HG02870 (cell line): ENCODE measurements around the gene ATP2A1.
"Not testable (repeated sequence)": the region's sequence is repeated elsewhere in the genome, so short reads cannot be mapped to it uniquely, and the experiment has no call there.

Source experiments
- ATAC-seq: cut with Tn5 transposase; IDR thresholded peaks from one replicate; pipeline ENCODE4 v1.9.1; 2021; ENCODE audit warnings: mild to moderate bottlenecking, moderate library complexity; ENCODE audit not compliant: unreplicated experiment

ATP2A1 gene

DNA sequence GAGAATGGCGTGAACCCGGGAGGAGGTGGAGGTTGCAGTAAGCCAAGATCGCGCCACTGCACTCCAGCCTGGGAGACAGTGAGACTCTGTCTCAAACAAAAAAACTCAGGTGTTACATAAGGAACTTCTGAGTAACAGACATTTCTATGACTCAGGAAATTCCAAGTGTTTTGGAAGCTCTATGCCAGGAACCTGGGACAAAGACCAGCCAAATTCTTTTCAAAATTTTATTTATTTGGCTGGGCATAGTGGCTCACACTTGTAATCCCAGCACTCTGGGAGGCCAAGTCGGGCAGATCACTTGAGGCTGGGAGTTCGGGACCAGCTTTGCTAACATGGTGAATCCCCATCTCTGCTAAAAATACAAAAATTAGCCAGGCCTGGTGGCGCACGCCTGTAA, 19.9 kb upstream of the ATP2A1 start:
- ATAC-seq = no peak

DNA sequence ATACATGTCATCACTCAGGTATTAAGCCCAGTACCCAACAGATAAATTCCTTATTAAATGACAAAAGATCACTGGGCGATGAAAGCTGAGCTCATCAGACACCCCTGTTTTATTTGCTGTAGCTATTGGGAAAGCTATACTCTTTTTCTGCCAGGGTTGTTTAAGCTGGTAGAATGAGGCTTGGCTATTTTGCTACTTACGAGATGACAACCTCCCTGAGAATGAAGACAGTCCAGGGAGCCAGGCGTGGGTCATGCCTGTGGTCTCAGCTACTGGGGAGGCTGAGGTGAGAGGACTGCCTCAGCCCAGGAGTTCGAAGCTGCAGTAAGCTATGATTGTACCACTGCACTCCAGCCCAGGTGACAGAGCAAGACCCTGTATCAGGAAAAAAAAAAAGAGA, 19.0 kb upstream of the ATP2A1 start:
- ATAC-seq = no peak

DNA sequence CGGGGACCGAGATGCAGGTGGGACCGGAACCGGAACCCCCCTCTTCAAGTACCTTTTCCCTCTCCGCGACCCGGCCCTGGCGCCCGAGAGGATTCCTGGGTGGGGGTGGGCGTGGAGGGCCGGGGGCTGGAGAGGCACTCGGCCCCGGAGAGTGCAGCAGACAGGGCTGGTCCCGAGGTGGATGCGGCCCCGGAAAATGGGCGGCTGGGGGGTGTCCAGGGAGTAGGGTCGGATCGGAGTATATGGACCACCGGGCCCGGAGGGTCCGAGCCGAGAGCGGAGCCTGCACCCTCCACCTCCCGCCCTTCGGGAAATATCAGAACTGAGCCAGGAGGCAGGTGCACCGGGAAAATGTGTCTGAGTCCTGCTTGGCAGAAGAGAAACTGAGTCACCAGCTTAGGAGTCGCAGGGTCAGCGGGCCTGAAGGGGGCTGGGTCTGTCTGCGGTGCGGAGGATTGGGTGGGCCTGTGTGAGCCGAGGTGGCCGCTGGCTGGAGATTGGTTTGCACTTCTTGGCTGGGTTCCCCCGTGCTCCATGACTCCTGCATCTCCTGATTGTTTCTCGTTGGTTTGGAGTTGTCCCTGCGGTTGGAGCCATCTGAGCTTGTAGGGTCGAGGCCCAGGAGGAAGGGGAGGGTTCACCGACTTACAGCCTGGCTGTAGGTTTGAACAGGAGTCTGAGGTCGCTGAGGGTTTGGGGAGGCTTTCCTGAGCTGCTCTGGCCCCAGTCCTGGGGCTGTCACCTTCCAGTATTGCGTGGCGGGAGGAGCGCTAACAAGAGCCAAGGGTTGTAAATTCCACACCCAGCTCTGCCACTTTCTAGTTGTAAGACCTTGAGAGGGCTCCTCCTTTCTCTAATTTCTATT, 14.1 kb upstream of the ATP2A1 start:
- no peak for ATAC-seq

DNA sequence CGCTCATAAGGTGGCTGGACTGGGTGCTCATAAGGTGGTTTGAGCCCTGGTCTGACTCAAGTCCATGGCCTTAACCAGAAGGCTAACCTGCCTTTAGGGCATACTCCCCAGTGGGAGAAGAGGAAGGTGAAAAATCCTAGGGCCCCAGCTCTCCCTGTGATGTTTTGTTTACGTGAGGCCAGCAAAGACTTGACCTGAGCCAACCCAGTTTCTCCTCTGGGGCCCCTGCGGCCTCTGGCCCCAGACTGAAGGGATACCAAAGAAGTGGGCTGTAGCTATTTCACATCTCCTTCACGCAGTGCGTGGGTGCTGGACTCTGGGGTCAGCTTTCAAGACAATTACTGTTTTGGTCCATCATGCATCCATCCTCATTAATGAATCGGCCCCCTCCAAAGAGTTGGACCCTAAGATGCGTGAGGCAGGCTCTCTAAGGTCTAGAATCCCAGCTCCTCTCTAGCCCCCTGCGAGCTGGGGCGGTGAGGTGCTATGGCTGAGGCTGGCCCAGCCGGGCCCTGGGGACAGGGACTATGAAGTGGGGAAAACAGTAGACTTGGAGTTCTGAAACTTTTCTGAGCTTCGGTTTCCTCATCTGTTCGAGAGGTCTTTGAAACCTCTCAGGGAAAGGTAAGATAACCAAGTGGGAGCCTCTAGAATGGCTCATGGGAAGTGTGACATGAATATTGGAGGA, 13.1 kb upstream of the ATP2A1 start:
- ATAC-seq = no peak

DNA sequence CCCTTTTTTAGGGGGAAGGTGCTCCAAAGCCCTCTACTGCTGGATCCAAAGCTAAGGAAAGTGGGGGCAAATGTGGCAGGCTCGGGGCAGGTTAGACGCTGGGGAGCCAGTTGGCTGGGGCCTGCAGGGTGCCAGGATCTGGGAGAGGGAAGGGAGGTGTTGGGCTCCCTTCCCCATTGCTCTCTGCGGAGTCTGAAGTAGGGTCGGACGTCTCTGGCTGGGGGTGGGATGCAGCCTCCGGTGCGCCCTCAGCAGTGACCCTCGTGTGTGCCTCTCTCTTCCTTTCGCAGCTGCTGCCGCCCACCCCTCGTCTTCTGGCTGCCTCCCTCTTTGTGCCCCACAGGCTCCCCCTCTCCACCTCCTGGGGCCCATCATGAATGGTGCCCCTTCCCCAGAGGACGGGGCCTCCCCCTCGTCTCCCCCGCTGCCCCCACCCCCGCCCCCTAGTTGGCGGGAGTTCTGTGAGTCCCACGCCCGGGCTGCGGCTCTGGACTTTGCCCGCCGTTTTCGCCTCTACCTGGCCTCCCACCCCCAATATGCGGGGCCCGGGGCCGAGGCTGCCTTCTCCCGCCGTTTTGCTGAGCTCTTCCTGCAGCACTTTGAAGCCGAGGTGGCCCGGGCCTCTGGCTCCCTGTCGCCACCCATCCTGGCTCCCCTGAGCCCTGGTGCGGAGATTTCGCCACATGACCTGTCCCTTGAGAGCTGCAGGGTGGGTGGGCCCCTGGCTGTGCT, 12.4 kb upstream of the ATP2A1 start:
- ATAC-seq = no peak

DNA sequence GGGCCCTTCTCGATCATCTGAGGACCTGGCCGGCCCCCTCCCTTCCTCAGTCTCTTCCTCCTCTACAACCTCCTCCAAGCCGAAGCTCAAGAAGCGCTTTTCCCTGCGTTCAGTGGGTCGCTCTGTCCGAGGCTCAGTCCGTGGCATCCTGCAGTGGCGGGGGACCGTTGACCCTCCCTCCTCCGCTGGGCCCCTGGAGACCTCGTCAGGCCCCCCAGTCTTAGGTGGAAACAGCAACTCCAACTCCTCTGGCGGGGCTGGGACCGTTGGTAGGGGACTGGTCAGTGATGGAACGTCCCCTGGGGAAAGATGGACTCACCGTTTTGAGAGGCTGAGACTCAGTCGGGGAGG, 11.9 kb upstream of the ATP2A1 start:
- ATAC-seq = no peak

DNA sequence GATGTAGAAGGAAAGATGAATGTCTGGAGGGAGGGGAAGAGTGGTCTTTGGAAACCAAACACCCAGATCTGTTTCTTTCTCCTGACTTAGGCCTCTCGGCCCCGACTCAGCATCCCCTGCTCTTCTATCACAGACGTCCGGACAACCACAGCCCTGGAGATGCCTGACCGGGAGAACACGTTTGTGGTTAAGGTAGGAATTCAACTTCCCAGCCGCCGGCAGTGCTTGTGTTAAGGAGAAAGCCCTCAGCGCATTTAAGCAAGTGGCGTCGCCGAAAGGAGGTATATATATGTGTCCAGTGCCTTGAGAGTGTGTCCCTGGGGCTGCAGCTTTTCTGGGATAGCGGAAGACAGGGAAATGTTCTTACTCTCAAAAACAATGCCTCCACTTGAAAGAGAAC, 11.0 kb upstream of the ATP2A1 start:
- ATAC-seq = no peak

DNA sequence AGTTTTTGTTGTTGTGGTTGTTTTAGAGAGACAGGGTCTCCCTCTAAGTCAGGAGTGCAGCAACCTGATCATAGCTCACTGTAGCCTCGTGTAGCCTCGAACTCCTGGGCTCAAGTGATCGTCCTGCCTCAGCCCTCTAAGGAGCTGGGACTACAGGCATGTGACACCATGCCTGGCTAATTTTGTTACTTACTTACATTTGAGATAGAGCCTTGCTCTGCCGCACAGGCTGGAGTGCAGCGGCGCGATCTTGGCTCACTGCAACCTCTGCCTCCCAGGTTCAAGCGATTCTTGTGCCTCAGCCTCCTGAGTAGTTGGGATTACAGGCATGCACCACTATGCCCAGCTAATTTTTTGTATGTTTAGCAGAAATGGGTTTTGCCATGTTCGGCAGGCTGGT, 10.6 kb upstream of the ATP2A1 start:
- not testable (repeated sequence) for ATAC-seq

DNA sequence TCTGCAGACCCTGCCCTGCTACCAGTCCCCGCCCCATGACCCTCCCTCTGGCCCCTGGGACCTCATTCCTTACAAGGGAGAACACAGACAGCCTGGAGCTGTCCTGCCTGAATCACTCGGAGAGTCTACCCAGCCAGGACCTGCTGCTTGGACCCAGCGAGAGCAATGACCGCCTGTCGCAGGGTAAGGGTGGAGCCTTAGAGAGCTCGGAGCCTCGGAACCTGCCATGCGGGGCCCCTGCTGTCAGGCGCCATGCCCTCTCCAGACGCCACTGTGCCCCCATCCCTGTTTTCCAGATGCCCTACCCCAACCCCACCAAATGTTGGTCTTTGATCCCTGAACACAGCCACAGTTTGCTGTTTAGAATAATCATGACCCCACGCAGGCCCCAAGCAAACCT, 9.1 kb upstream of the ATP2A1 start:
- no peak for ATAC-seq

DNA sequence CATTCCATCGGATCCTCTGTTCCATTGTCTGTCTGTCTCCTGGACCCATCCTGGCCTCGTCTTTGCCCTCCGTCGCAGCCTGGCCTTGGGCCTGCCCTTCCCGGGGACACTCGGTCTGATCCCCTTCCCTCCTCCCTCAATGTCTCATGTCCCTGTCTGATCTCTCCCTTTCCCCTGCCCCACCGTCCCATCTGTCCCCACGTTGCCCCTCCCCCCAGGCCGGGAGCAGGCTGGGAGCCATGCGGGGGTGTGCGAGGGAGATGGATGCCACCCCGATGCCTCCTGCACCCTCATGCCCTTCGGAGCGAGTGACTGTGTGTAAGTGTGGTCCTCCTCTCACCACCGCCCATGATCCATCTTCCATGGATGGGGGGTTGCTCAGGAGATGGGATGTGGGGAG, 5.3 kb upstream of the ATP2A1 start:
- ATAC-seq = no peak

DNA sequence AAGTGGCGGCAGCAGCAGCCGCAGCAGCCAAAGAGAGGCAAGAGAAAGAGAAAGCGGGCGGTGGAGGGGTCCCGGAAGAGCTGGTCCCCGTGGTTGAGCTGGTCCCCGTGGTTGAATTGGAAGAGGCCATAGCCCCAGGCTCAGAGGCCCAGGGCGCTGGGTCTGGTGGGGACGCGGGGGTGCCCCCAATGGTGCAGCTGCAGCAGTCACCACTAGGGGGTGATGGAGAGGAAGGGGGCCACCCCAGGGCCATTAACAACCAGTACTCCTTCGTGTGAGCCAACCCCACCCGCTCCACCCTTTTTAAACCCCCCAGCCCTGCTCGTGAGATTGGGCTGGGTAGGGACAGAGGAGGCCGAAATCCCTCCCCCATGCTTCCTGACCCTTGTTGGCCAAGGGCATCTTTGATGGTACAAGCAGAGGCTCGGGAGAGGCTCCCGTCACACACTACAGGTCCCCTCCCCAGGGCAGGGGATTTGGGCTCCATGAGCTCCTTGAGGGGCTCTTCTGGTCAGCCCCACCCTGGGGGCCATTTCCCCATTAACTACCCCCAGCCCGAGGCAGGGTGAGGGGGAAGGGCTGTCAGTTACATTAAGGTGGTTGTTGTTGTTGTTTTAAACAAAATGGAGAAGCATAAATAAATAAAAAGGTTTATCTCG, 4.6 kb upstream of the ATP2A1 start:
- no peak for ATAC-seq

DNA sequence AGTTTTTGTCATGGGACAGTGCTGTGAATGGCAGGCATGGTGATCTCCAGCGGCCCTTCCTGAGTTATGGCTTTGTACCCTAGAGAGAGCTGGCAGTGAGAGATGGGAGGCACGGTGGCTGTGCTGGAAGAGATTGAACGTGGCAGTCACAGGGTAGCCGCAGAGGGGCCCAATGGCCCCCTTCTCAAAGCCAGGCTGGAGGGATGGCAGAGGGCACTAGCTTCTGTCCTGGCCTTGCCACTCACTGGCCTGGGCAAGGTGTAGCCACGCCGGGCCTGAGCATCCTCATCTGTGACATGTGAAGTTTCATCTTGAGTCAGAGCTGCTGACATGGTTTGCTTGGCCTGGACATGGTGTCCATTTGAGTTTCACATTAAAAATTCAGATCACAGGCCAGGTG, 3.9 kb upstream of the ATP2A1 start:
- no peak for ATAC-seq

DNA sequence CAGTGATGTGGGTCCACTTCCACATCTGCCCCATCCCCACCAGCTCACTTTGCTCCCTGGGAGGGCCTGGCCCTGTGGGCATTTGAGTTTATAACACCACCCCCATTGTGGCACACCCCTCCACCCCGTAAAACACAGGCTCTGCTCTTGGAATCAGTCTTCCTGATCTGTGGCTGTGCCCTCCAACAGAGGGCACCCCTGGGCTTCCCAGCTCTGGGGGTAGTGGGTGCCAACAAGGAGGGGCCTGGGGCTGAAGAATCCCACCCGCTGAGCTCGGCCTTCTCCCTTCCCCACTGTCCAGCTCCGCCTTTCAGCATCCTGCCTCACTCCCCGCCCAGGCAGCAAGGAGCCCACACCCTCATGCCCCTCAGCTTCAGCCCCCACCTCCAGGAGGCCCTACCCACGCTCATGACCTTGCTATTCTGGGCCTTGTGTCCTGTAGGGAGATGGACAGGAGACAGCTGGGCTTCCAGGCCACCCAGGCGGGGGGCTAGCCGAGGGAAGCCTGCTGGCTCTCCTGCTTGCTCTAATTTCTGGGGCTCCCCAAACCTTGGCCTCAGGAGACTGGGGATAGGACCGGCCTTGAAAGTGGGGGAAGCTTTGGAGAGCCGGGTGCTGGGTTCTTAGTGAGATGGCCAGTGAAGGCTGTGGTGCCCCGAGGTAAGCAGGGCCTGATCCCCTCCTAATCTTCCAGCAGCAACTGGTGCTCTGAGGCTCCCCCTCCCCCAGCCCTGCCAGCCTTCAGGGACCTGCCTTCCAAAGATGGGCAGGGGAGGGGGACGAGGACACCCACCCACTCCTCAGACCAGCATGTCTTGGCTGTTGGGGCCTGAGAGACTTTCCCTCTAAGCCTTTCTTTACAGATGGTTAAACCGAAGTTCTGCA, 2.9 kb upstream of the ATP2A1 start:
- no peak for ATAC-seq

DNA sequence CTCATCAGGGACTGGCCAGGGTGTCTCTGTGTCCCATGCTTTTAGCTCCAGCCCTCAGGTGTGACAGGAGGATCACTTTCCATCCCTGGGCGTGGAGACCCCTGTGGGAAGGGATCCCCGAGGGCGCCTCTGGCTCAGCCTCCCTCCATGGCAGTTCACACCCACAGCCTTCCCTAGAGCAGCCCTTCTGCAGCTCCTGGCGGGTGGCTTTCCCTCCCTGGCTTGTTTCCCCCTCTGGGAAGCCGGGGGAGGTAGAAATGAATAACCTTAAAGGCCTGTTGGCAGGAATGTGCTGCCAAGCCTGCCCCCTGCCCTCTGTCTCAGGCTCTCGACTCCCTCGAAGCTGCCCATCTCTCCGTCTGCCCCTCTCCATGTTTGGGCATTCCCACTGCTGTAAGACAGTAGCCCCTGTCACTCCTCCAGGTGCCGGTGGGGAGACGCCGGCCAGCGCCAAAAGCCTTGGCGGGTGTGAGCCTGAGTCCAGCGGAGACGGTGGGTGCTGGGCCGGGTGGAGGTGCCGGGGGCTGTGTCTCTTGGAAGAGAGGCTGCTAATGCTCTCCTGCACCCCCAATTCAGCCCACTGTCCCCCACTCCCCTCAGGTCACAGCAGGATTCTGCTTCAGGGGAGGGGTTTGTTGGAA, 2.1 kb upstream of the ATP2A1 start:
- no peak for ATAC-seq

DNA sequence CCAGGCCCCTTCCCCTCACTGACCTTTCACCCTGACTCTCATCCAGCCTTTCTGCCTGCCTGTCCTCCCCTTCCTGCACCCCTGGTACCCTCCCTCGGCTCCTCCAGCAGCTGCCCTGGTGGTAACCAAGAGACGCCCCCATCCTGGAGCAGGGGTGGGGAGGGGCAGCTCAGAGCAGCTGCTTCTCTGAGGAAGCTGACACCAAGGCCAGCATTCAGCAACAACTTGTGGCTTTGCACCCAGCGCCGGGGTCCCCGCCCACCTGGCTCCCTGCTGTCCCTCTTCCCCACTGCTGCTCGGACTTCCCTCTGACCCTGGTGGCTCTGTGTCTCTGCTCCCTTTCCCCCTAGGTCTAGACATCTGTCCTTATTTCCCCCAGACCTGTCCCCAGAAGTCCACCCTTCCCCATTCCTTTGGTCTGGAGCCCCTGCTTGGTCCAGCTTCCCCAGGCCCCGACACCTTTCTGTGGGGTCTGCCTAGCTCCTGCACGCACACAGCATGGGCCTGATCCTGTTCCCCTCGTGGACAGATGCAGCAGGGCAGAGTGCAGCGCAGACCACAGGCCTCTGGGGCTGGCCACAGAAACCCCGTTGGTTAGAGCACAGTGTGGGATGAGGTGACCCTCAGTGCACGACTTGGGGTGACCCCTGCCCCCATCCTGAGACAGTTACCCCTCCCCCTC, 1.2 kb upstream of the ATP2A1 start:
- no peak for ATAC-seq

DNA sequence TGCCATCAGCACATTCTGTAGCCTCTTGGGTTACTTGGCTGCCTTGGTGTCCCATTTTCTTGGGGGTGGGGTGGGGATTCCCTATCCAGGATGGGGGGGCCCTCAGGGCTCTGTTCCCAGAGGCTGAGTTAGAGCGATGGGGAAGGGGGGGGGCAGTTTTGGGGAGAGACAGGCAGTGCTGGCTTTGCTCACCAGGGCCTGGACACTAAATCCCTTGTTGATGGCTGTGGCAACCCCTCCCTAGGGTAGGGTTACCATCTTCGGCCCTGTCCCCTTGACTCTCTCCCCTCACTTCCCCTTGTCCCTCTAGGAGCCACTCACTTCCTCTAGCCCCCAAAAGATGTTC, 660 bp upstream of the ATP2A1 start:
- no peak for ATAC-seq

DNA sequence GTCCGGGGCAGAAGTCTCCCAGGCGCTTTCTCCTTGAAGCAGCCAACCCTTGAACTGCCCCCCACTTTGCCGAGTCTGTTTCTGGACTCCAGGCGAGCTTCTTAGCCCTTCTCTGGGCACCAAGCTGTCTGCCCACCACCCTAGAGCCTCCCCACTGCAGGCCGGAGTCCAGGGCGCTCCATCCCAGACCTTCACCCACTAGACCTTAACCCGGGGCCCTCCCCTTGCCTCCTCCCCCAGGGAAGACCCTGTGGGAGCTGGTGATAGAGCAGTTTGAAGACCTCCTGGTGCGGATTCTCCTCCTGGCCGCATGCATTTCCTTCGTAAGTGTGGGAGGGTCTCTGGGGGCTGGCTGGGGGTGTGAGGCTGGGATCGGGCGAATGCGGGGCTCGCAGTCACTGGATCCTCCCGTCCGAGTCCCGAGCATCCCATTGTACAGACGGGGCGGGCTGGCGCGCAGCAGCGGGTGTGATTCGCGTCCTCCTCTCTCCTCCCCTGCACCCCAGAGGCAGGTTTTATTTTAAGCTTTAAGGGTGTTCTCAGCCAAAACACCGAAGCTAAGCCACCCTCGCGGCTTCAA, 1.1 kb downstream of the ATP2A1 start:
- peak; percentile 12 for ATAC-seq

DNA sequence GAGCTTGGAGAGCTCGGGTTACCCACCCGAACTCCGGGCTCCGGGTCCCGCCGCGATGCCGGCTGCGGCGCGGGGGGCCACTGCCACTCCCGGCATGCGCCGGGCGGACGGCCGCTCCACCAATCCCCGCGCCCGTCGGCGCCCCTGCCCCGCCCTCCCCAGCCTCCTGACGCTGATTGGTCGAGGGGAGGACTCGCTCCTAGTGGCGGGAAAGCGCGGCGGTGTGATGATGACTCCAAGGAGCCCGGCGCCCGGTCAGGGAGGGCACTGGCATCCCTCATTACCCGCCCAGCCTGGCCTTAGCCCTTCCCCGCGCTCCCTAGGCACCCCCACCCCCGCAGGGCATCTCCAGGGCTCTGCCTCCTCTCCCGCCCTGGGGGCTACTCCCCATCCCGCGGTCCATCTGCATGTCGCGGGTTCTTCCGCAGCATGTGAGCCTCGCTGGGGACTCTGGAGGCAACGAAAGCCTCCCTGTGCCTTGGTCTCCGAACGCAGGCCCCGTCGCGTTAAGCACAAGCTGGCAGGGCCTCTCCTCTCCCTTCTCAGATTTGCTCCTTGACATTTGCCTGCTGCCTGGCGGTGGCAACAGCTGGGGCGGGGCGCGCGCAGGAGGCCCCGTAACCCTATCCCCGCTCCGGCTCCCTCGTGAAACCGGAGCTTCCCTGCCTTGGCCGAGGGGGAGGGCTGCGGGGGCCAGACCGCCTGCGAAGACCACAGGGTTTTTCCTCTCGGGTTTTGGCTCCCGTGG, 1.7 kb downstream of the ATP2A1 start:
- ATAC-seq = peak; percentile 67

DNA sequence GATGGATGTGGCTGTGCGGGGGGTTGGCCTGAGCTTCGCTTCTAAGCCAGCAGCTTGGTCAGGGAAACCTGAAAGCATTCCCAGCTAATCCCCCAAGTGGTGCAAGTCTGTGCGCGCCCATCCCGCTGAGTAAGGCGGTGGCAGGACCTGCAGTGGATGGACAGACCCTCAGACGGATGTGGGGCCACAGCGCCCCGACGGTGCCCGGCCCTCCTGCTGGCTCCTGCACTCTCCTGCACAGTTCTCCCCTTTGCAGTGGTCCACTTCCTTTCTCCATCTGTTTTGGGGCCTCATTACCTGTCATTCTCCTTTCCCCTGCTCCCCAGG, 2.3 kb downstream of the ATP2A1 start:
- no peak for ATAC-seq
